ENCODE measurements around the gene RTL5.

Gene RTL5

DNA sequence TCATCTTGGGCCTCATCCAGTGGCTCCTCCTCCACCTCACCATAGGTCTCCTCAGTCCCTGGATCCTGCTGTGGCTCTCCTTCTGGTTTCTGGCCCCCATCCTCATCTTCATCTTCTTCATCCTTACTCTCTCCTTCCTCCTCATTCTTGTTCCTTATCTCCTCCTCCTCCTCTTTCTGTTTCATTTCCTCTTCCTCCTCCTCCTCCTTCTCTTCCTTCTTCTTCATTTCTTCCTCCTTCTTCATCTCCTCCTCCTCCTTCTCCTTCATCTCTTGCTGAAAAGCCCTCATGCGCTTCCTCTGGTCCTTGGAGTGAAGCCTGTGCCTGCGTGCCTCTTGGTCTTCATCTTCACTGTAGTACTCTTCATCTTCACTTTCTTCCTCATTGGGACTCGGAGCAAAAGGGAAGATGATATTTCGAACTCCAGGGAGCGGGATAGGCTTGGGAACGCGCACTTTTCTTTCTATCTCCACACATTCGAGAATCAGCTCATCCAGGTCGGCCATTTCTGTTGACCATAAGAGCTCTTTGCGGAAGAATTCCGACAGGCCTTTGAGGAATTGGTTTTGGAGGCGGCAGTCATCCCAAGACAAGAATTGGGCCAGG is 1.5 kb downstream of the RTL5 start:
- no peak for DNase-seq (ENCODE audit: low read depth)

DNA sequence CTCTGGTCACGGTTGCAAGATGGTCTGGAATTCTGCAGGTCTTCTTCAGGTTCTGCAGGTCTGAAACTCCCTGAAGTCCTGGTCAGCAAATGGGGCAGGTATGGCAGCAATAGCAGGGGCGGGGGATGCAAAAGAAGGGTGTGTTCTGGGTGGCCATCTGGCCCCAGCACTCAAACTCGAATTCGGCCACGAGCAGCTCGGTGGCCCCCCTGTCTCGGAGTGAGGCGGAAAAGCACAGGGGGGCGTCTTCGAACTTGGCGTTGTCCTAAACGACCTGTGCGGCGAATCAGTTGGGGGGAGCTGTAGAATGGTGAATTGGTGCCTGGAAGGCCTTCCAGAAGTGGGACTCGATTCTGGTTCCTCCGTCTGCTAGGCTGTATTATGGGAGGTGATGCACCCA is 2.1 kb downstream of the RTL5 start:
- no peak for DNase-seq (ENCODE audit: low read depth)

DNA sequence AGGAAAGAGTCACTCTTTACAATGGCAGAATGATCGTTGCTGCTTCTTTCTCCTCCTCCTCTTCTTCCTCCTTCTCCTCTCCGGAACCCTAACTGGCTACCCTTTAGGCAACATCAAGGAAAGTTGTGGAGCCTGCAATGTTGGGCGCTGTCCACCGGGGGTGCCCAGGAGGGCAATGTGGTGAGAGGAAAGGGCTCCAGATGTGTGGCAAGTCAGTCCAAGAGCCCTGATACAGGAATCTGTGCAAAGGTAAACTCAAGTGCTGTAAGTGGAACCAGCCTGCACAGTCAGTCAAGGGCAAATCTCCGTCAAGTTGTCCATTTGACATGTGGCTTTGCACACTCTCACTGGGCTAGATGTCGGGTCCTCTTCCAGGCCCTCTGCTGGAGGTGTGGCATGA is 2.8 kb downstream of the RTL5 start:
- DNase-seq (ENCODE audit: low read depth), result no peak

DNA sequence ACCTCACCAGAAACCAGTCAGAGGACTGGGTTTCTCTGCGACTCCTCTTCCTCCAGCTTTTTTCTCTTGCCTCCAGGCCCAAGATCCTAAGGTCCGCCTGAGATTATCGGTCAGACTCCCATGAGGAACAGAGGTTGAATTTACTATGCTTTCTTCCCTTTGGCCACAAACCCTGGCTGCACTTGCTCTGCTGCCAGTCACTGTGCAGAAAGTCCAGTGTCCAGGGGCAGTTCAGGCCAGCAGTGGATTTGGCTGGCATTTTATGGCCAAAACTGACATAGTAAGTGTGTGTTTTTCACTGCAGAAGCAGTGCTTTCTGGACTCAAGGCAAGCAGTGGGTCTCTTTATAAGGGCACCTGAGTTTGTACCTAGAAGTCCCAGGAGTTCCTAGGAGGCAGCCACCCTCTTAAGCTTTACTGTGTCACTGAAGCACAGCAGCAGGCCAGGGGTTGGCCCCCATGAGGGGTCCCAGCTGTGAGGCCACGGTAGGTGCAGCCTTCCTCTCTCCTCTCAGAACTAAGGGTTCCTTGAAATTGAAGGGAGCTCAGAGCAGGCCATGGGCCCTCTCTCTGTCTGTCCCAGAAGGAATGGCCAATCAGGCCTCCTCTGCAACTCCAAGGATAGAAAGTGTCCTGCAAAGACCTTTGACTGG is 3.4 kb downstream of the RTL5 start:
- no peak for DNase-seq (ENCODE audit: low read depth)

DNA sequence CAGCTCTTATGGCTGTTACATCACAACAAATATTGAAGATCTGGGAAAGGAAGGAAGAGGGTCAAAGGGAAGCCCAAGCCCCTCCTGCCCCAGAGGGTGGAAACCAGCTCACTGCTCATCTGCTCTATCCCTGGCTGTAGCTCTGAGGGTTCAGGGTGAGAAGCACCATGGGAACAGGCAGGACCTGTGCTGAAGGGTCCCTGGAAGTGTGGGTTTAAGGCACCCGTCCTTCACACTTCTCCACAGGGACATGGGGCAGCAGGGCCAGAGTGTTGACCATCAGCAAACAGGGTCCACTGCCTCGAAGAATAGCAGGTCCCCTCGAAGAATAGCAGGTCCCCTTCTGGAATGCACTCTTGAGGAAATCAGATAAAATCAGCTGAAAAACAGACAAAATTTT is 4.4 kb downstream of the RTL5 start:
- no peak for DNase-seq (ENCODE audit: low read depth)

DNA sequence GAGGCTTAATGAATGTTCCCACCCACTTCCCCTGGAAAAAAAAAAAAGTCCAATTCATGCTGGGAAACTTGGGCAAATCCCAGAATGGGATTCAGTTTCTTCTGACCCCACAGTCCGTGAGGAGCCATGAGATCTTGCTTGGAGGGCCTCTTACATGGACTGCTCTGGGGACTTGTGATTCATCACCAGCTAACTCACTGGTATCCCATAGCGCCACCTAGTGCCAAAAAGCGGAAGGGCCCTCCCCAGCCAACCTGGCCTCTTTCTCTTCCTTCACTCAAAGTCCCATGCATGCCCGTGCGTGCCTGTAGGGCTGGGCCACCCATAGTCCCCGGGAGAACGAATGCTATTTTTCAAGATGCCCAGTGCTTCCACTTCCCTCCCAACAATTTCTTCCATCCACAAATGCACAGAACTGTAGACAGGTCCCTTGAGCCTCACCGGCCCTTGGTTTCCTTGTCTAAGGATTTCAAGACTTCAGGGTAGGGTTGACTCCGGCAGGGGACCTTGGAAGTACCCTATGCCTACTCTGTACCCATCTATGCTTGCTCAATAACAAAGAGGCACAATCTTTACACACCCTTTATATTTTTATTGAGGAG is 5.1 kb downstream of the RTL5 start:
- peak; percentile 70 for DNase-seq (ENCODE audit: low read depth)

DNA sequence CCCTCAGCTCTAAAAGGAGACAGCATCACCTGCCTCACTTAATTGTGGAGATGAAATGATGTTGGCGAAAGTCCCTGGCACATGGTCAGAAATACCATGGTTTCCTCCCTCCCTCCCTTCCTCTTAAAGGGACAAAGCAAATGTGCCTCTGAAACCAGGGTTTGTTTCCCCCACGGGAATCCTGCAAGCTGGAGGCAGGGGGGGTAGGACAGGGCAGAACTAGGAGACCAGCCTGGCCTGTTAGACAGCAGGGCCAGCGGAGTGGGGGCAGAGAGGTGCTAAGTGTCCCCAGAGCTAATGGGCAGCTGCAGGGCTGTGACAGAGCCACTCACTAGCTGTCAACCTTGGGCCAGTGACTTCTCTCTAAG is 5.7 kb downstream of the RTL5 start:
- DNase-seq (ENCODE audit: low read depth), result peak; percentile 25

DNA sequence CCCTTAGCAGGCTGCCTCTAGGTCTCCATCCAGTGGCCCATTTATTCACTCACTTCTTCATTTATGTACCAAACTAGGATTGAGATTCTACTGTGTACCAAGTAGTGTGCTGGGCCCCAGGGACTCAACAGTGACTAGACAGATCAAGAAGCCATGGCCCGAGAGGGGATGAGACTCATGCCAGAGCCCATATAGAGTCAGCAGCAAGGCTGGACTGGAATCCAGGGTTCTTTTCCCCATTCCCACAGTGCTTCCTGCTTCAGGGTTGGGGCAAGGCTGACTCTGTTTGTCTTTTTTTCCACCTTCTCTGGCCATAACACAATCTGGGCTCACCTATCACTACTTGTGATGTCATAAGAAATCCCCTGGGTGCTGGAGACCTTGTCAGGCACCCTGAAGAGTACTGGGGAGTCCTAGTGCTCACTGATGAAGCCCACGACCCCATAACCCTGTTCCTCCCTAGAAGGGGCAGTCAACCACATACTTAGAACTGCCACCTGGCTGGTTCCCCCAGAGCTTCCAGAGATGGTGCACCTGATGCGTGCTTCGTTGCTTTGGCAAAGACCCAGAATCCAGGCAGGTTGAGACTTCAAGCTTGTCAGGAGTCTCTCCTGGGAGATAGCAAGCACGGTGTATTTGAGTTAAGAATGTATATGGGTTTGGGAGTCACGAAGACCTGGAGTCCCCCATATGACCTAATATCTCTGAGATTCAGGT is 6.2 kb downstream of the RTL5 start:
- no peak for DNase-seq (ENCODE audit: low read depth)

DNA sequence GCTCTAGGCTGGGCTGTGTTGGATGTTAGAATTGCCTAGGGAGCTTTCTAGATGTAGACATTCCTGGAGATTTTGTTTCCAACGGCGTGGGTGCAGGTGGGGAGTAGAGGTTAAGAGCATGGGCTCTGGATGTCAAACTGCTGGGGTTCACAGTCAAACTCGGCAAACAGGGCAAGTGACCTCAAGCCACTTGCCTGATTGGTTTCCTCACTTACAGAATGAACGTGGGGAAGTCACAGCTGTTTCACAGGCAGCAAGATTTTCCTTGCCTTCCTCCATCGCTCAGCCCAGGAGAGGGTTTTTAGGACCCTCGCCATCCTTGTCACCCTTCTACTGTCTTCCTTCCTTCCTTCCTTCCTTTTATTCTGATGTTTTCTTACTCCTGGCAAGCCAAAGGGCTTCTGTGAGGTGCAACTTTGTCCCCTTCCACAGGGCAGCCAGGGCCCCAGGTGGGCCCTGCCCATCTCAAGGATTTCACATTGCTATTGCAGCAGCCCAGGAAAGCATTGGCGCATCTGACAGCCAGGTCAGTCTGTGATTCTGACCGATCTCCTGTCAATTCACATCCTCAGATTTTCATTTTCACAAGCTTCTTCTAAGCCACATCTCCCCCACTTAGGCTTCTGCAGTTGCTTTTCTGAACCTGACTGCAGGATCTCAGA is 7.0 kb downstream of the RTL5 start:
- DNase-seq (ENCODE audit: low read depth), result no peak

DNA sequence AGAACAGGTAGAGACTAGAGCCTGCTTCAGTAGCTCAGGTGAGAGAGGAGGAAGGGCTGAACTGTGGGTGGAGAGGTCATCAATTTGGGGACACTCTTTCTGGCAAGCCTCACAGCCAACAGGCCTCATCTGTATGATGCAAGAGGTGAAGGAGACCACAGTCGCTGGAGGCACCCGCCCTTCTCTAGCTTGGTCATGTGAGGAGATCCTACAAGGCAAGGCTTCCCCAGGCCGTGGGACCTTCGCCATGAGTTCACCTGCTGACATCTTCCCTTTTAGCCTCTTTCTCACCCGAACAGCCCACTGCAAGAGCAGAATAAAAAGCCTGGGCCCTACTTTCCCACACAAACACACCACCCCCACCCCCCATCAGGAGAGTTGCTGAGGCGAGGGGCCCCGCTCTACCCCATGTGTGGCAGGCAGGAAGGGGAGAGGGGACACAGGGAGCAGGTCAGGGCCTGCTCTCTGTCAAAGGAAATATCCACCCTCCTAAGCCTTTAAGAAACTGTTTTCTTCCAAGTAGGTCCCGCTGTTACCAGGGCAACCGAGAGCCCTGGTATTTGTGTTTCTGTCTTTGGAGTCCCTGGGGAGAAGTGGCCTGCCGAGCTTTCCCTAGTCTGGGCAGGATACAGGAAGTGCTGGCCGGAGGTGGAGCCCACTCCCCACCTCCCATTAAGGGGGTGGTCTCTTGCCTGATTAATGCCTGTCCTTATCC is 8.1 kb downstream of the RTL5 start:
- peak; percentile 32 for DNase-seq (ENCODE audit: low read depth)

DNA sequence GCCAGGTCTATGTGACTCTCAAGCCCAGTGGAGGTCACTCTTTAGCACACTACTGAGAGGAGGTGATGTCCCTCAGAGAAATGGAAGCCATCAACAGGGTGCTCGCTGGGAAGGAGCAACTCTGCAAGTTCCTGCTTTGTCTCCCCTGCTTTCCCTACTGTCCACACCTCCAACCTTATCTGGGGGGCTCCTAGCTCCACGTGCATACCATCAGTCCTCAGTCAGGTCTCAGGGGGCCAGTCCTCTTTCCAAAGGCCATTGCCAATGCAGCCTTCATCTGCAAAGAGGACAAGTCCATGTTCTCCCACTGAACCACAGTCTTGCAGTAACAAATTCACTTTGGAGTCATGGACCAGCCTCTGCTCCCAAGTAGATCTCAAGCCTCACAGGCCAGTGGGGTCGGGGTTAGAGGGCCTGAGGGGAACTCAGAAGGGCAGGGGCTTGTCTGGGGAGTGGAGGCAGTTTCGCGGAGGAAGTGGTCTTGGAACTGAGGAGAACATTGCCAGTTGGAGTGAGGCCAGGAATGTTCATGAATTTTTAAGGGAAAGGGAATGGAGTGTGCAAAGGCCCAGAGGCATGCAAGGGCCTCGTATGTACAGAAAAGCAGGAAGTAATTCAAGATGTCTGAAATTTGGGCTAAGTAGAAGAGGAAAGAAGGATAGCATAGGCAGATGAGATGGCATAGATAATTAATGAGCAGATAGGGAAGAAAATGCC is 8.9 kb downstream of the RTL5 start:
- no peak for DNase-seq (ENCODE audit: low read depth)

DNA sequence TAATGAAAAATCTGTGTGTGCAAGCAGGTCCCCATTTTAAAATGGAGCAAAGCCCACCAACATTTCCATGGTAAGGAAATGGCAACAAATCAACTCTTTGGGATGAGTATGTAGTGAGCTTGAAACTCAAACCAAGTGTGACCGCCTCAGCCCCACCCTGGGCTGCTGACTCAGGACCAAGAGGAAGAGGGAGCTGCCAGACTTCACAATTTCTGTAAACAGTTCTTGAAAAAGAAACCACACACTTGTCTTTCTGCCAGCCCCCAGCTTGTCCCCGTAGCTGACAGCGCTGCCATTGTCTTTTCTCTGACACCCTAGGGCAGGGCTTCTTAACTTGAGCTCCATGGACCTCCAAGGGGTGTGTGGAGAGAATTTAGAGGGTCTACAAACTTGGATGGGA is 10.3 kb downstream of the RTL5 start:
- DNase-seq (ENCODE audit: low read depth), result peak; percentile 42

DNA sequence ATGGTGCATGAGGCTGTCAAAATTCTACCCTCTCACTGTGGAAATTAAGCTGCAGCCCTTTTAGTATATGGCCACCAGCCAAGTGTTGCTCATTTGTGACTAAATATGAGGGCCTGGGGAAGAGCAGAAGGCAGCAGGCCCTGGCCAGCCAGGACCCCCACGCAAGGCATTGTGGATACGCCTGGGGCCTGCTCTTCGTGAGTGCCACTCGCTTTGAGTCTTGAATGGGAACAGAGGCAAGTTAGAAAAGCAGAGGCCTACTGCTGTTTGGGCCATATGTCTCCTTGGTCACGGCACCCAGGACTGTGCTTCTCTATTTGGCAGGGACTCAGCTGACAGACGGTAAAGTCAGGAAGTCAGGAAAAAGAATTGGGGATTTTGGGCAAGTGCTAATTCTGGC is 10.9 kb downstream of the RTL5 start:
- no peak for DNase-seq (ENCODE audit: low read depth)

DNA sequence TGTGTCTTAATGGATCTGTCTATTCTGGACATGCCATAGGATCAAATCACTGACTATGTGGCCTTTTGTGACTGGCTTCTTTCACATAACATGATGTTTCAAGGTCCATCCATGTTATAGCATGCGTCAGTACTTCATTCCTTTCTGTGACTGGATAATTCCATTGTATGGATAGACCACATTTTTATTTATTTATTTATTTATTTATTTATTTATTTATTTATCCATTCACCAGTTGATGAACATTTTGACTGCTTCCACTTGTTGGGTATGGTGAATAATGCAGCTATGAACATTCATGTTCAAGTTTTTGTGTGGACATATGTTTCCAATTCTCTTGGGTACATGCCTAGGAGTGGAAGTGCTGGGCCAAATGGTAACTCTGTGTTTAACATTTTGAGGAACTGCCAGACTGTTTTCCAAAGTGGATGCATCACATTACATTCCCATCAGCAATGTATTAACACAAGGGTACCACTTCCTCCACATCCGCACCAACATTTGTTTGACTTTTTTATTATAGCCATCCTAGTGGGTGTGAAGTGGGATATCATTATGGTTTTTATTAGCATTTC is 14.0 kb downstream of the RTL5 start:
- no peak for DNase-seq (ENCODE audit: low read depth)

DNA sequence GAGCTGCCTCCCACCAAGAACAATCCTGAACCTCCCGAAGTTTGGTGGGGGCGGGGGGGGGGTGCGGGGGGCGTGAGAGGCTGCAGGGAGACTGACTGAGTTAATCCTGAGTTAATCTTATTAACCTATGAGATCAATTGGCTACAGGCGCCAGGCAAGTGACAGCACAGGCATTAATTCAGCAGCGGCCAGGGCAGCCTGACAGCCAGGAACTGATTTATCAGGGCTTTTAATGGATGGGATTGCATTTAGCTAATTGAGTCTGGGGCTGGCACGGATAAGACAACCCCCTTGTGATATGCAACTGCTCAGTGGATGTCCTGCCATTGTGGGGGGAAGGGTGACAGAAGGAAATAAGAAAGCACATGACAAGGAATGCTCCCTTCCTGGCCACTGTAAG is 16.3 kb downstream of the RTL5 start:
- no peak for DNase-seq (ENCODE audit: low read depth)

DNA sequence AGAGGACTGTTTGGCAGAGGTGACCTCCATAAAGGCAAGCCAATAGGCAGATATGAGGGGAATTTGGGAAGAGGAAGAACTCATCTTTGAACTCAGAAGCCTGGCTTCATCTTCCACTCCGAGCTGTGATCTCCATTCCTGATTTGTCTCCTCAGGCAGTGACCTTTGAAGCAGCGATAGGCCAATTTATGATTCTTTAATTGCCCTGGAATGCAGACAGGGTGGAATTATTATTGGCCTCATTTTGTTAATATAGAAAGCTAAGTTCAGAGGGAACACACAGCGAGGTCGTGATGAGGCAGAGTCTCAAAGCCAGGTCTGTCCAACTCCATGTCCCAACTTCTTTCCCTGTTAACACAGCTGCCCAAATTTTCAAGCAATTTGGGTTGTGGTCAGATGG is 16.9 kb downstream of the RTL5 start:
- no peak for DNase-seq (ENCODE audit: low read depth)

DNA sequence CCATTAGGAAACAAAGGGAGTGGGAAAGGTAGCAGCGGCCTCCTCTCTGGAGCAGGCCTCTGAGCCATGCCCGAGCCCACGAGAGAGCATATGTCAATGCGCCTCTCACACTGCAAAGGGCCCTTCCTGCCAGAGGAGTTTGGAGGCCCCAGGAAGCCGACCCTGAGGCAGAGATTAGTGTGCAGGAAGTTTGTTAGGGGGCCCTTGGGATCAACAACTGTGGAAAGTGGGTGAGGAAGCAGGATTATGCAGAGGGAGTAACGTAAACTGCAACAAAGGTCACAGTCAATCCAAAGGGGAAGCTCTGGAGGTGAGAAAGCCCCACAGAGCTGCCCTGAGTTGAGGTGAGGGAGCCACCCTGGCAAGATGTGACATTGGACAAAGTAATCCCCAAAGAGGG is 17.4 kb downstream of the RTL5 start:
- no peak for DNase-seq (ENCODE audit: low read depth)

DNA sequence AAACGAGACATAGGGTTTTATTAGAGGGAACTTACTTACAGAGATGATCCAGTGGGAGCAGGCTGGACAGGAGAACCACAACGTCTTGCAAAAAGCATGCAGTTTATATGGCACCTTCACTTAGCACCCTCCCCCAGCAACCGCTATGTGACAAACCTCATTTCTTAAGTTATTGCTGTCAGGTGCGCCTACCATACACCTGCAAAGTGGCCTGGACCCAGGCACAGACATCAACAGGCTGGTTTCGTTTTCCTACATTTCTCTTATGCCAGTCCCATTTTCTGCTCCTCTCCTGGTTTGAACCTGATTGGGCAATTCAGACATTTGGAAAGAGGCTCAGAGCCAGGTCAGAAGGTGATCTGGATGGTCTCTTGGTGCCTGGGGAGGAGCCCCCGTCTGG is 18.3 kb downstream of the RTL5 start:
- DNase-seq (ENCODE audit: low read depth), result no peak

DNA sequence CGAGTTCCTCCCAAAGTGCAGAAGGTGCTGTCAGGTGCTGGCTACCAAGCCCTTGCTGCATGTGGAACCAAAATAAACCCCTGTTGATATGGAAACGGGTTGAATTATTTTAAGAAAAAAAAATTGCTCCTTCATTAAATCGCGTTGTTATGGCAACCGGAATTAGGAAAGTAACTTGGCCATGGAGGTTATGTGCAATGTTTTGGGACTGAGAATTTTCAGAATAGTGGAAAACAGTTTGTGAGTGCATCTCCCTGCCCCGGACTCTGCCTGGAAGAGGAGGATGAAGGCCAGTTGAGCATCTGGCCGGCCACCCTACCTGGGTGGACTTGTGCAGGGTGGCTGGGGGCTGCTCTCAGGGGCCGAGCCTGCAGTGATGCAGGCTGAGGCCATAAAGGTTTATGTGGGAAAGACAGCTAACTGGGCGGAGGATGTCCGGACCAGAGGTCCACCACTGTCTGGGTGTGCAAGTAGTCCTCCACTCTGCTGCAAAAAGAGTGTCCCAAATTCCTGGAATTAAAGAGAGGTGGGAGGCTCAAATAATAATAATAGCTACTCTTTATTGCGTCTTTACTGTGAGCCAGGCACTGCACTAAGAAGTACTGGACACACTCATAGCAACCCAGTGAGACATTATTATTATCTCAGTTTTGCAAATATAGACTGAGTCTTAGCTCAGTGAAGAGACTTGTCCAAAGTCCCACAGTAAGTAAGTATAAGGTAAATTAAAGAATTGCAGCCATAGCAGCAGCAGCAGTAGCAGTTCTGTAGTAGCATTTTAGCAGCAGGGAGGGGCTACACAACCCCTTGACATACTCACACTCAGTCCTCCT is 20.6 kb downstream of the RTL5 start:
- DNase-seq (ENCODE audit: low read depth), result no peak

Measured in amniotic epithelial cell (primary cell).